Sigmoid colon (tissue), 7 donors: ENCODE measurements around the gene DLGAP3. TPM values are rescaled to one million over a fixed set of nuclear protein-coding genes. Genes with fewer than 3 reads are reported as not detected.
A peak's percentile ranks its signal among the peaks of the same experiment; 100 is the strongest.

Experiments used
- DNase-seq: peaks from one replicate; pipeline ENCODE4 v3.0.0-alpha.2; 2019
- H3K27ac ChIP-seq, 4 donors: fragments of 200-600 bp; sonication (generic); one replicate each; pipeline ENCODE4 v1.5.1; 2016 to 2019; ENCODE audit warnings: mild to moderate bottlenecking in 1 of 4
- H3K27me3 ChIP-seq, 3 donors: fragments of 200-600 bp; sonication (generic); one replicate each; pipeline ENCODE4 v1.5.1; 2019; ENCODE audit warnings: mild to moderate bottlenecking in 1 of 3
- H3K36me3 ChIP-seq, 4 donors: fragments of 200-600 bp; sonication (generic); one replicate each; pipeline ENCODE4 v1.5.1; 2016 to 2019
- H3K4me1 ChIP-seq, 4 donors: fragments of 200-600 bp; sonication (generic); one replicate each; pipeline ENCODE4 v1.5.1; 2017 to 2019
- H3K4me3 ChIP-seq, 4 donors: fragments of 200-600 bp; sonication (generic); one replicate each; pipeline ENCODE4 v1.5.1; 2017 to 2019; ENCODE audit warnings: mild to moderate bottlenecking in 2 of 4, moderate library complexity in 1 of 4
- H3K9me3 ChIP-seq, 4 donors: fragments of 200-600 bp in 3 of 4; sonication (generic) in 3 of 4; one replicate each; pipeline versions ENCODE4 v1.5.1 to v1.6.1; 2013 to 2019
- CTCF ChIP-seq, 4 experiments: fragments of 450-650 bp in 3 of 4; fragments of 200-600 bp in 1 of 4; IDR thresholded peaks; one replicate each; pipeline ENCODE4 v1.5.1; 2016 to 2019; ENCODE audit warnings: antibody characterized with exemption in 4 of 4, mild to moderate bottlenecking in 3 of 4, moderate library complexity in 2 of 4
- EP300 ChIP-seq, 4 donors: sonication (generic); formaldehyde crosslinking; IDR thresholded peaks; one replicate each; pipeline ENCODE4 v1.6.1; 2017; ENCODE audit warnings: antibody characterized with exemption in 4 of 4
- POLR2A ChIP-seq, 2 donors: fragments of 450-650 bp; IDR thresholded peaks; one replicate each; pipeline ENCODE4 v1.6.1; 2016; ENCODE audit warnings: antibody characterized with exemption in 2 of 2, mild to moderate bottlenecking in 2 of 2, moderate library complexity in 2 of 2
- POLR2AphosphoS5 ChIP-seq, 4 donors: sonication (generic); formaldehyde crosslinking; IDR thresholded peaks; one replicate each; pipeline ENCODE4 v1.6.1; 2017; ENCODE audit warnings: antibody characterized with exemption in 4 of 4
- WGBS, 2 donors: extraction: QIAGEN DNeasy Blood & Tissue Kit; methylation state at CpG; one replicate each; pipeline ENCODE4 v1.1.7; 2013; 5-methylcytosine and 5-hydroxymethylcytosine counted together
- intact Hi-C: fragments of 100-400 bp; cut with DNase I; formaldehyde crosslinking; loops from one replicate; pipeline ENCODE4 v1.15.1; 2023
- polyA plus RNA-seq, 3 donors: library from polyadenylated mRNA; stranded (reverse); fragments of 200-250 nt; gene quantifications; one replicate each; pipeline ENCODE4 v1.2.3, GENCODE V29; 2013
- total RNA-seq, 4 donors: library from RNA; depleted of rRNA; stranded (reverse); fragments of >200 nt; gene quantifications; one replicate each; pipeline ENCODE4 v1.1.0, GENCODE V29; 2016
- donor health status: healthy with polysubstance abuse.
- donor health status: Bipolar disorder and iron deficiency.
- donor health status: healthy.

The DLGAP3 gene
- total and polyA plus RNA-seq, 7 donors, result 0.36 to 0.68 (median 0.55) TPM; not detected in 2

GRCh38 chr1:34851431-34852105 is 77.9 kb downstream of the DLGAP3 start:
- intact Hi-C loops, result loop anchor here (10.0 kb wide), 1 partner anchor 443 kb away; no protein-coding TSS in a partner anchor
- H3K4me3 ChIP-seq, result no peak overlapping the region
- WGBS, 2 donors, result 87 to 91% methylated on average over 13 of the region's 13 CpGs
- DNase-seq, result peak; percentile 71
- H3K36me3 ChIP-seq, result peaks cover 0 to 29% (median 14%) of the 10 kb centered on the region in 4 donors
- peaks cover 0 to 13% (median 8%) of the 10 kb centered on the region in 4 donors for H3K4me1 ChIP-seq
- TF ChIP-seq EP300 (IDR thresholded peaks at IDR 0.05), result no peak
- no peak for TF ChIP-seq POLR2AphosphoS5 (IDR thresholded peaks at IDR 0.05)
- TF ChIP-seq CTCF (IDR thresholded peaks at IDR 0.05), result no peak
- TF ChIP-seq POLR2A (IDR thresholded peaks at IDR 0.05), result no peak
- no peaks in the 10 kb centered on the region for H3K27me3 ChIP-seq
- H3K9me3 ChIP-seq, result no peaks in the 10 kb centered on the region
- H3K27ac ChIP-seq, result peak overlapping the region in 3 of 4 donors; percentile 6 to 75 (median 40)

GRCh38 chr1:34850382-34850781 is 79.1 kb downstream of the DLGAP3 start:
- Histone ChIP-seq H3K9me3 (no peaks in the 10 kb centered on the region), H3K27ac (no peak overlapping the region), H3K27me3 (no peaks in the 10 kb centered on the region), H3K36me3 (peaks cover 0 to 24% (median 8%) of the 10 kb centered on the region in 4 donors), H3K4me1 (peaks cover 0 to 12% (median 8%) of the 10 kb centered on the region in 4 donors), H3K4me3 (no peak overlapping the region)
- intact Hi-C loops, result loop anchor here (10.0 kb wide), 1 partner anchor 444 kb away; no protein-coding TSS in a partner anchor
- TF ChIP-seq EP300 (IDR thresholded peaks at IDR 0.05) (no peak), POLR2A (IDR thresholded peaks at IDR 0.05) (no peak), CTCF (IDR thresholded peaks at IDR 0.05) (no peak), POLR2AphosphoS5 (IDR thresholded peaks at IDR 0.05) (no peak)
- DNase-seq, result no peak
- 29 to 72% methylated on average over 6 of the region's 6 CpGs for WGBS, 2 donors

GRCh38 chr1:34847094-34847493 is 82.4 kb downstream of the DLGAP3 start:
- 84 to 85% methylated on average over 7 of the region's 7 CpGs for WGBS, 2 donors
- peak; percentile 24 for DNase-seq
- Histone ChIP-seq H3K36me3 (no peaks in the 10 kb centered on the region), H3K27ac (no peak overlapping the region), H3K27me3 (no peaks in the 10 kb centered on the region), H3K4me3 (no peak overlapping the region), H3K9me3 (no peaks in the 10 kb centered on the region), H3K4me1 (peaks cover 0 to 6% (median 3%) of the 10 kb centered on the region in 4 donors)
- TF ChIP-seq EP300 (IDR thresholded peaks at IDR 0.05), result no peak
- no peak for TF ChIP-seq POLR2A (IDR thresholded peaks at IDR 0.05)
- no peak for TF ChIP-seq POLR2AphosphoS5 (IDR thresholded peaks at IDR 0.05)
- TF ChIP-seq CTCF (IDR thresholded peaks at IDR 0.05), result no peak
- intact Hi-C loops, result loop anchor here (2.0 kb wide), 1 partner anchor 28 kb away; no protein-coding TSS in a partner anchor

- Histone ChIP-seq H3K27me3 (no peaks in the 10 kb centered on the region), H3K36me3 (no peaks in the 10 kb centered on the region), H3K4me3 (no peak overlapping the region), H3K4me1 (peaks cover 0 to 6% (median 0%) of the 10 kb centered on the region in 4 donors), H3K27ac (no peak overlapping the region), H3K9me3 (no peaks in the 10 kb centered on the region)
- peak; percentile 47 for DNase-seq
- WGBS, 2 donors, result 93 to 98% methylated on average over 2 of the region's 2 CpGs
- TF ChIP-seq POLR2A (IDR thresholded peaks at IDR 0.05) (no peak), POLR2AphosphoS5 (IDR thresholded peaks at IDR 0.05) (no peak), CTCF (IDR thresholded peaks at IDR 0.05) (no peak), EP300 (IDR thresholded peaks at IDR 0.05) (no peak)
- intact Hi-C loops, result loop anchor here (2.0 kb wide), 1 partner anchor 29 kb away; no protein-coding TSS in a partner anchor
Observed at GRCh38 chr1:34846265-34846664, 83.2 kb downstream of the DLGAP3 start.
